Astrocyte (in vitro differentiated cells and primary cell): ENCODE data around the gene TOMM70.

Source experiments
- EZH2 ChIP-seq: IDR thresholded peaks from 2 replicates; pipeline ENCODE4 v1.6.1; 2012; ENCODE audit warnings: mild to moderate bottlenecking, low read length, inconsistent platforms; ENCODE audit not compliant: insufficient read depth
- TF ChIP-seq, protein P1 (sequence below): IDR thresholded peaks from 2 replicates; pipeline ENCODE4 v1.5.1; 2011; ENCODE audit warnings: low read depth, mild to moderate bottlenecking, inconsistent platforms, low read length, moderate library complexity; ENCODE audit not compliant: insufficient read depth

- TF ChIP-seq, protein P1, sequence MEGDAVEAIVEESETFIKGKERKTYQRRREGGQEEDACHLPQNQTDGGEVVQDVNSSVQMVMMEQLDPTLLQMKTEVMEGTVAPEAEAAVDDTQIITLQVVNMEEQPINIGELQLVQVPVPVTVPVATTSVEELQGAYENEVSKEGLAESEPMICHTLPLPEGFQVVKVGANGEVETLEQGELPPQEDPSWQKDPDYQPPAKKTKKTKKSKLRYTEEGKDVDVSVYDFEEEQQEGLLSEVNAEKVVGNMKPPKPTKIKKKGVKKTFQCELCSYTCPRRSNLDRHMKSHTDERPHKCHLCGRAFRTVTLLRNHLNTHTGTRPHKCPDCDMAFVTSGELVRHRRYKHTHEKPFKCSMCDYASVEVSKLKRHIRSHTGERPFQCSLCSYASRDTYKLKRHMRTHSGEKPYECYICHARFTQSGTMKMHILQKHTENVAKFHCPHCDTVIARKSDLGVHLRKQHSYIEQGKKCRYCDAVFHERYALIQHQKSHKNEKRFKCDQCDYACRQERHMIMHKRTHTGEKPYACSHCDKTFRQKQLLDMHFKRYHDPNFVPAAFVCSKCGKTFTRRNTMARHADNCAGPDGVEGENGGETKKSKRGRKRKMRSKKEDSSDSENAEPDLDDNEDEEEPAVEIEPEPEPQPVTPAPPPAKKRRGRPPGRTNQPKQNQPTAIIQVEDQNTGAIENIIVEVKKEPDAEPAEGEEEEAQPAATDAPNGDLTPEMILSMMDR, result no peak
- no peak for TF ChIP-seq EZH2
These were observed 769 bp upstream of the TOMM70 start for GRCh38 chr3:100401674-100402041.
